K562 (cell line): ENCODE measurements around the gene NAV2. TPM values are rescaled to one million over a fixed set of nuclear protein-coding genes. Genes with fewer than 3 reads are reported as not detected.
A peak's percentile ranks its signal among the peaks of the same experiment; 100 is the strongest.

Source experiments
- ATF4 ChIP-seq: fragments of 450-650 bp; formaldehyde crosslinking; IDR thresholded peaks from 2 replicates; pipeline ENCODE4 v1.4.0; 2022; ENCODE audit warnings: mild to moderate bottlenecking, moderate library complexity
- CHD1 ChIP-seq: fragments of 200-600 bp; sonication (generic); IDR thresholded peaks from one replicate; pipeline ENCODE4 v1.6.1; 2012; ENCODE audit warnings: mild to moderate bottlenecking, moderate library complexity, low read length, inconsistent platforms
- CTBP1 ChIP-seq: fragments of 450-650 bp; IDR thresholded peaks from 2 replicates; pipeline ENCODE4 v1.6.1; 2016; ENCODE audit warnings: borderline replicate concordance
- DIDO1 ChIP-seq: fragments of 450-650 bp; IDR thresholded peaks from 2 replicates; pipeline ENCODE4 v1.6.1; 2016; ENCODE audit warnings: low read depth, missing biosample characterization, missing genetic modification characterization
- EGR1 ChIP-seq: fragments of 450-650 bp; conservative IDR thresholded peaks from 2 replicates; pipeline ENCODE4 v1.6.1; 2017; ENCODE audit warnings: mild to moderate bottlenecking
- ESRRA ChIP-seq: fragments of 450-650 bp; IDR thresholded peaks from 2 replicates; pipeline ENCODE4 v1.6.1; 2014; ENCODE audit warnings: low read depth, mild to moderate bottlenecking, moderate library complexity, borderline replicate concordance
- HNRNPL ChIP-seq: fragments of 200-400 bp; formaldehyde crosslinking; IDR thresholded peaks from 2 replicates; pipeline ENCODE4 v1.6.1; 2017; ENCODE audit warnings: low read depth, mild to moderate bottlenecking, low read length
- KDM1A ChIP-seq, 2 experiments: fragments of 450-650 bp; IDR thresholded peaks; 2 replicates each; pipeline ENCODE4 v1.6.1; 2016; ENCODE audit warnings: mild to moderate bottlenecking in 2 of 2
- MITF ChIP-seq: IDR thresholded peaks from 2 replicates; pipeline ENCODE4 v1.6.1; 2014; ENCODE audit warnings: antibody characterized with exemption
- MTA3 ChIP-seq: fragments of 450-650 bp; formaldehyde crosslinking; IDR thresholded peaks from 2 replicates; pipeline ENCODE4 v1.6.1; 2017; ENCODE audit warnings: mild to moderate bottlenecking, borderline replicate concordance
- POLR2G ChIP-seq: fragments of 200-400 bp; formaldehyde crosslinking; IDR thresholded peaks from 2 replicates; pipeline ENCODE4 v1.6.1; 2017; ENCODE audit warnings: low read depth, mild to moderate bottlenecking, antibody characterized with exemption, low read length, moderate library complexity
- PPARD ChIP-seq: fragments of 250-450 bp; sonication (Bioruptor Pico); IDR thresholded peaks from 2 replicates; pipeline ENCODE4 v1.8.0; 2022; ENCODE audit warnings: inconsistent platforms, mild to moderate bottlenecking, moderate library complexity
- PRMT5 ChIP-seq: sonication (generic); formaldehyde crosslinking; IDR thresholded peaks from 2 replicates; pipeline ENCODE4 v1.5.0; 2020; ENCODE audit warnings: missing genetic modification reagents
- SMARCA5 ChIP-seq: fragments of 450-650 bp; IDR thresholded peaks from 2 replicates; pipeline ENCODE4 v1.6.1; 2016
- TFE3 ChIP-seq: fragments of 450-650 bp; formaldehyde crosslinking; IDR thresholded peaks from 2 replicates; pipeline ENCODE4 v1.4.0; 2020; ENCODE audit warnings: mild to moderate bottlenecking, mixed read lengths
- USF1 ChIP-seq: sonication (generic); formaldehyde crosslinking; IDR thresholded peaks from 2 replicates; pipeline ENCODE4 v1.9.0; 2022; ENCODE audit warnings: mild to moderate bottlenecking, missing genetic modification reagents
- XRCC3 ChIP-seq: fragments of 450-650 bp; IDR thresholded peaks from 2 replicates; pipeline ENCODE4 v1.6.1; 2017; ENCODE audit warnings: mild to moderate bottlenecking, moderate library complexity
- polyA plus RNA-seq, 8 experiments: library from polyadenylated mRNA; depleted of rRNA in 4 of 8; stranded (reverse) in 5 of 8; unstranded in 3 of 8; fragments of >200 nt; fragmentation: Nextera tagmentation in 2 of 8; fragmentation: Illumina TruSeq in 1 of 8; extraction: Ambion mirVana in 2 of 8; extraction: Trizol in 1 of 8; gene quantifications; 2 replicates each; pipeline versions ENCODE4 v1.2.1 to v1.2.3, GENCODE V29; 2011 to 2014; ENCODE audit warnings: inconsistent platforms in 1 of 8, missing spikeins in 1 of 8
- total RNA-seq, 7 experiments: library from RNA; depleted of rRNA in 6 of 7; stranded (reverse); fragments of >200 nt in 6 of 7; fragmentation: Illumina TruSeq in 2 of 7; extraction: Trizol in 2 of 7; gene quantifications; 2 replicates each; pipeline versions ENCODE4 v1.2.1 to v1.2.3, GENCODE V29; 2011 to 2021; ENCODE audit warnings: low replicate concordance in 1 of 7

Gene NAV2
- total and polyA plus RNA-seq, 9 of the 15 experiments (the other 6 are each of a cell fraction or from before 2014, with no cell fraction given), result 0.03 to 0.35 (median 0.05) TPM

- TF ChIP-seq POLR2G (no peak), XRCC3 (no peak), EGR1 (no peak), PPARD (CRISPR knock-in tag) (no peak), TFE3 (CRISPR knock-in tag) (no peak), USF1 (no peak), DIDO1 (tag) (no peak), CTBP1 (no peak), KDM1A (IDR thresholded peaks at IDR 0.05) (peak in 1 of 2 experiments; percentile 68; a peak in 2 of 4 replicates), PRMT5 (CRISPR knock-in tag) (no peak), HNRNPL (no peak), ATF4 (no peak), CHD1 (no peak), MTA3 (no peak), MITF (no peak), SMARCA5 (peak; percentile 29; the same call in 1 of the 2 replicates), ESRRA (peak; percentile 86)
- TF ChIP-seq, all 486 proteins: peak for 6
Measured at GRCh38 chr11:19966927-19967326, 254.3 kb downstream of the NAV2 start (continued).
